Liver (tissue), 3 donors: ENCODE results near the gene CADPS.

Experiments used
- GABPA ChIP-seq, 2 donors: IDR thresholded peaks in 1 of 2; conservative IDR thresholded peaks in 1 of 2; 2 replicates each; pipeline ENCODE4 v1.6.1; 2016; ENCODE audit warnings: antibody characterized with exemption in 2 of 2, mild to moderate bottlenecking in 1 of 2, moderate library complexity in 1 of 2
- HNF4A ChIP-seq, 2 donors: conservative IDR thresholded peaks; 2 replicates each; pipeline ENCODE4 v1.6.1; 2016; ENCODE audit warnings: antibody characterized with exemption in 2 of 2, mild to moderate bottlenecking in 2 of 2
- SP1 ChIP-seq: IDR thresholded peaks from 2 replicates; pipeline ENCODE4 v1.6.1; 2018; ENCODE audit warnings: antibody characterized with exemption, mild to moderate bottlenecking
- TAF1 ChIP-seq: conservative IDR thresholded peaks from 2 replicates; pipeline ENCODE4 v1.6.1; 2016; ENCODE audit warnings: antibody characterized with exemption, mild to moderate bottlenecking
- YY1 ChIP-seq: IDR thresholded peaks from 2 replicates; pipeline ENCODE4 v1.6.1; 2016; ENCODE audit warnings: antibody characterized with exemption, mild to moderate bottlenecking
- TF ChIP-seq, protein P1 (sequence below): fragments of 150-350 bp; IDR thresholded peaks from 2 replicates; pipeline ENCODE4 v1.5.1; 2017; ENCODE audit warnings: improper control_type of control experiment, low read depth, low read length; ENCODE audit not compliant: missing input control
- TF ChIP-seq, protein P2 (sequence below): IDR thresholded peaks from 2 replicates; pipeline ENCODE4 v1.6.1; 2016; ENCODE audit warnings: antibody characterized with exemption
- donor health status: healthy.
- donor health status: healthy.

DNA sequence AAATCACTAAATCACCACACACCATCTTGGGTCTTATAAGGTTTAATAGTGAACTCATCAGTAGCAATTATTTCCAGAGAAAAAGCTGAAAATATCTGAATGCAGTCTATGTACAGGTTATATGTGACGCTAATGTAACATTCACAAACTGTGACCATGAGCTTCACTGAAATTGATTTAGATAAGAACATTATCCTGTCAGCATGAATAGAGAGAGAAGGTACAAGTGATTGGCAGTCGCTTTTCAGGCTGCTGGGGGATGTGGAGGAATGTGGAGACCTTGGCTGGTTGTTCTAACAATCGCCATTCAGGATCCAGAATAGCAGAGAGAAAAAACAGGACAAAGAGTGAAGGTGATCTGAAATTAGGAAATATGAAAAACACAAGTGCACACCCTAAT lies 98.1 kb downstream of the CADPS start:
- TF ChIP-seq YY1: no peak
- TF ChIP-seq GABPA (IDR thresholded peaks at IDR 0.05 in 1 of 2, conservative IDR thresholded peaks at IDR 0.05 in 1 of 2): no peak
- TF ChIP-seq, protein P1, sequence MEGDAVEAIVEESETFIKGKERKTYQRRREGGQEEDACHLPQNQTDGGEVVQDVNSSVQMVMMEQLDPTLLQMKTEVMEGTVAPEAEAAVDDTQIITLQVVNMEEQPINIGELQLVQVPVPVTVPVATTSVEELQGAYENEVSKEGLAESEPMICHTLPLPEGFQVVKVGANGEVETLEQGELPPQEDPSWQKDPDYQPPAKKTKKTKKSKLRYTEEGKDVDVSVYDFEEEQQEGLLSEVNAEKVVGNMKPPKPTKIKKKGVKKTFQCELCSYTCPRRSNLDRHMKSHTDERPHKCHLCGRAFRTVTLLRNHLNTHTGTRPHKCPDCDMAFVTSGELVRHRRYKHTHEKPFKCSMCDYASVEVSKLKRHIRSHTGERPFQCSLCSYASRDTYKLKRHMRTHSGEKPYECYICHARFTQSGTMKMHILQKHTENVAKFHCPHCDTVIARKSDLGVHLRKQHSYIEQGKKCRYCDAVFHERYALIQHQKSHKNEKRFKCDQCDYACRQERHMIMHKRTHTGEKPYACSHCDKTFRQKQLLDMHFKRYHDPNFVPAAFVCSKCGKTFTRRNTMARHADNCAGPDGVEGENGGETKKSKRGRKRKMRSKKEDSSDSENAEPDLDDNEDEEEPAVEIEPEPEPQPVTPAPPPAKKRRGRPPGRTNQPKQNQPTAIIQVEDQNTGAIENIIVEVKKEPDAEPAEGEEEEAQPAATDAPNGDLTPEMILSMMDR: no peak
- TF ChIP-seq TAF1: no peak
- TF ChIP-seq SP1: no peak
- TF ChIP-seq, protein P2, sequence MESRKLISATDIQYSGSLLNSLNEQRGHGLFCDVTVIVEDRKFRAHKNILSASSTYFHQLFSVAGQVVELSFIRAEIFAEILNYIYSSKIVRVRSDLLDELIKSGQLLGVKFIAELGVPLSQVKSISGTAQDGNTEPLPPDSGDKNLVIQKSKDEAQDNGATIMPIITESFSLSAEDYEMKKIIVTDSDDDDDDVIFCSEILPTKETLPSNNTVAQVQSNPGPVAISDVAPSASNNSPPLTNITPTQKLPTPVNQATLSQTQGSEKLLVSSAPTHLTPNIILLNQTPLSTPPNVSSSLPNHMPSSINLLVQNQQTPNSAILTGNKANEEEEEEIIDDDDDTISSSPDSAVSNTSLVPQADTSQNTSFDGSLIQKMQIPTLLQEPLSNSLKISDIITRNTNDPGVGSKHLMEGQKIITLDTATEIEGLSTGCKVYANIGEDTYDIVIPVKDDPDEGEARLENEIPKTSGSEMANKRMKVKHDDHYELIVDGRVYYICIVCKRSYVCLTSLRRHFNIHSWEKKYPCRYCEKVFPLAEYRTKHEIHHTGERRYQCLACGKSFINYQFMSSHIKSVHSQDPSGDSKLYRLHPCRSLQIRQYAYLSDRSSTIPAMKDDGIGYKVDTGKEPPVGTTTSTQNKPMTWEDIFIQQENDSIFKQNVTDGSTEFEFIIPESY: no peak
- TF ChIP-seq HNF4A (conservative IDR thresholded peaks at IDR 0.05): no peak
